GM12873 (cell line): ENCODE measurements around the gene FBXW12.

Experiments used
- CTCF ChIP-seq: IDR thresholded peaks from 2 replicates; pipeline ENCODE4 v1.5.1; 2012; ENCODE audit warnings: low read depth, mild to moderate bottlenecking, moderate library complexity, low read length, control low read depth; ENCODE audit not compliant: insufficient read depth; ENCODE audit errors: missing control alignments

The FBXW12 gene

GRCh38 chr3:48394391-48394790 lies 22.4 kb downstream of the FBXW12 start:
- TF ChIP-seq CTCF: no peak

GRCh38 chr3:48395714-48396113 lies 23.7 kb downstream of the FBXW12 start:
- no peak for TF ChIP-seq CTCF

GRCh38 chr3:48397767-48398681 lies 26.0 kb downstream of the FBXW12 start:
- TF ChIP-seq CTCF: no peak

GRCh38 chr3:48398701-48399386 lies 26.8 kb downstream of the FBXW12 start:
- TF ChIP-seq CTCF: no peak

- no peak for TF ChIP-seq CTCF
Measured at GRCh38 chr3:48399387-48400172, 27.6 kb downstream of the FBXW12 start.

GRCh38 chr3:48400824-48401433 lies 28.9 kb downstream of the FBXW12 start:
- peak; percentile 80 for TF ChIP-seq CTCF
